Mesendoderm (in vitro differentiated cells): ENCODE data around the gene TRPM6.

Source experiments
- DNase-seq: peaks from one replicate; pipeline ENCODE4 v3.0.0; 2013
- H2AK5ac ChIP-seq: 2 replicates; pipeline ENCODE4 v1.6.1; 2013; ENCODE audit warnings: low read length, inconsistent platforms
- H2BK120ac ChIP-seq: 2 replicates; pipeline ENCODE4 v1.6.1; 2013; ENCODE audit warnings: low read depth, mild to moderate bottlenecking, low read length, moderate library complexity, mixed read lengths
- H2BK15ac ChIP-seq: replicated peaks from 2 replicates; pipeline ENCODE4 v1.6.1; 2013; ENCODE audit warnings: low read depth, mild to moderate bottlenecking, moderate library complexity
- H2BK5ac ChIP-seq: 2 replicates; pipeline ENCODE4 v1.6.1; 2013; ENCODE audit warnings: low read length, inconsistent platforms
- H3K18ac ChIP-seq: 2 replicates; pipeline ENCODE4 v1.6.1; 2013; ENCODE audit warnings: mild to moderate bottlenecking, low read length, mixed read lengths
- H3K23ac ChIP-seq: one replicate; pipeline ENCODE4 v1.6.1; 2013; ENCODE audit warnings: low read length
- H3K27ac ChIP-seq: 2 replicates; pipeline ENCODE4 v1.5.1; 2013; ENCODE audit warnings: low read depth, mild to moderate bottlenecking, inconsistent platforms, low read length, moderate library complexity
- H3K27me3 ChIP-seq: 2 replicates; pipeline ENCODE4 v1.6.1; 2013; ENCODE audit warnings: low read length, control low read depth, mild to moderate bottlenecking, inconsistent platforms; ENCODE audit not compliant: insufficient read depth, poor library complexity
- H3K36me3 ChIP-seq: 2 replicates; pipeline ENCODE4 v1.6.1; 2013; ENCODE audit warnings: low read length, inconsistent platforms; ENCODE audit not compliant: control insufficient read depth, insufficient read depth
- H3K4ac ChIP-seq: one replicate; pipeline ENCODE4 v1.6.1; 2013; ENCODE audit warnings: low read depth, mild to moderate bottlenecking, low read length, moderate library complexity
- H3K4me1 ChIP-seq: 2 replicates; pipeline ENCODE4 v1.6.1; 2013; ENCODE audit warnings: low read depth, low read length, inconsistent platforms; ENCODE audit not compliant: control insufficient read depth
- H3K4me2 ChIP-seq: 2 replicates; pipeline ENCODE4 v1.6.1; 2013; ENCODE audit warnings: low read length
- H3K4me3 ChIP-seq: 2 replicates; pipeline ENCODE4 v1.5.1; 2013; ENCODE audit warnings: mild to moderate bottlenecking, low read length
- H3K56ac ChIP-seq: one replicate; pipeline ENCODE4 v1.6.1; 2013; ENCODE audit warnings: low read length
- H3K79me1 ChIP-seq: 2 replicates; pipeline ENCODE4 v1.6.1; 2013; ENCODE audit warnings: low read length, inconsistent platforms
- H3K79me2 ChIP-seq: 2 replicates; pipeline ENCODE4 v1.6.1; 2013; ENCODE audit warnings: mild to moderate bottlenecking, low read length; ENCODE audit not compliant: control insufficient read depth, insufficient read depth
- H3K9ac ChIP-seq: 2 replicates; pipeline ENCODE4 v1.6.1; 2013; ENCODE audit warnings: low read length, inconsistent platforms
- H4K5ac ChIP-seq: one replicate; pipeline ENCODE4 v1.6.1; 2013; ENCODE audit warnings: low read length
- H4K8ac ChIP-seq: one replicate; pipeline ENCODE4 v1.6.1; 2013; ENCODE audit warnings: low read depth, mild to moderate bottlenecking, control low read depth, low read length, moderate library complexity
- WGBS: extraction: QIAGEN DNeasy Blood & Tissue Kit; methylation state at CpG from one replicate; pipeline ENCODE4 v1.1.7; 2013; ENCODE audit warnings: low lambda C conversion rate, missing lambda C conversion rate; ENCODE audit not compliant: insufficient coverage; ENCODE audit errors: extremely low coverage; 5-methylcytosine and 5-hydroxymethylcytosine counted together

Gene TRPM6

DNA sequence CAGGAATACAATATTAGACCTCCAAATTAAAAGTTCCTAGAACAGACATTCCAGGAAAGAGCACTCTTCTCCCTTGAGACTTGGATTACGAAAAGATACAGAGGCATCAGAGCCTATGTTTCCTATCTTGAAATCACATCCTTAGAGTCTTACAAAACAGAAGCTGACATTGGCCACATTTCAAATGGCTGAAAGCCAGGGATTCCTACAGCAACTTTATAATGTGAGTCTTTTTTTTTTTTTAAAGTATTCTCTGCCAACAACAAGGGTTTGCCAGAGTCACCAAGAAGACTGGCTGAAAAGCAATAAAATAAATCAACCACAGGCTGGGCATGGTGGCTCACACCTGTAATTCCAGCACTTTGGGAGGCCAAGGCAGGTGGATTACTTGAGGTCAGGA, 63.1 kb downstream of the TRPM6 start:
- no peak overlapping the region for H2BK120ac ChIP-seq
- H3K79me1 ChIP-seq, result no peaks in the 10 kb centered on the region
- H3K18ac ChIP-seq, result no peak overlapping the region
- no peaks in the 10 kb centered on the region for H3K4me1 ChIP-seq
- no peak overlapping the region for H3K23ac ChIP-seq
- H3K27me3 ChIP-seq, result no peaks in the 10 kb centered on the region
- H3K36me3 ChIP-seq, result no peaks in the 10 kb centered on the region
- no peak overlapping the region for H2BK5ac ChIP-seq
- H3K4me2 ChIP-seq, result no peak overlapping the region
- H3K4me3 ChIP-seq, result no peak overlapping the region
- DNase-seq, result no peak
- H4K8ac ChIP-seq, result no peak overlapping the region
- no peak overlapping the region for H3K56ac ChIP-seq
- H4K5ac ChIP-seq, result no peak overlapping the region
- H3K9ac ChIP-seq, result no peak overlapping the region
- H3K79me2 ChIP-seq, result no peaks in the 10 kb centered on the region
- WGBS, result no CpG with 5 or more reads among the region's 1 CpG
- H2BK15ac ChIP-seq, result no peak overlapping the region
- no peak overlapping the region for H3K4ac ChIP-seq
- no peak overlapping the region for H3K27ac ChIP-seq
- no peak overlapping the region for H2AK5ac ChIP-seq

DNA sequence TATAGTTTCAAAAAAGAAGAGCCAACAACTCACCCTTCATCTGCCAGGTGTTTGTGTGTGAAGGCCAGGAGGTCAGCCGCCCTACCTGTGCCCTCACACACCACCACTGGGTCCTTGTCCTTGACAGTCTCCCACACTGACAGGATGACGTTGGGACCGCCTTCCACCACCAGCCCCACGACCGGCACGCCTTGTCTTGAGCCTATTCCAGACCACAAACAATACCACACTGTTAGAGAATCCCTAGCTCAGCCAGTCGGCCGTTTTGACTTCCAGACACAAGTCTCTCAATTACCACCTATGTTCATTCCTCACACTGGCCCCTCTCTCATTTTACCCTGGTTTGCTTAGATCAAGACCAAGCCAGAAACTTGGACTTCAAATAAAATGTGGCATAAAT, 66.1 kb downstream of the TRPM6 start:
- H3K4me2 ChIP-seq, result no peak overlapping the region
- no peaks in the 10 kb centered on the region for H3K27me3 ChIP-seq
- no peaks in the 10 kb centered on the region for H3K36me3 ChIP-seq
- no peaks in the 10 kb centered on the region for H3K79me1 ChIP-seq
- no peak overlapping the region for H4K8ac ChIP-seq
- DNase-seq, result no peak
- no peak overlapping the region for H3K27ac ChIP-seq
- no peaks in the 10 kb centered on the region for H3K79me2 ChIP-seq
- H2BK120ac ChIP-seq, result no peak overlapping the region
- no CpG with 5 or more reads among the region's 8 CpGs for WGBS
- H4K5ac ChIP-seq, result no peak overlapping the region
- H3K9ac ChIP-seq, result no peak overlapping the region
- H3K23ac ChIP-seq, result no peak overlapping the region
- H3K4ac ChIP-seq, result no peak overlapping the region
- no peak overlapping the region for H2BK15ac ChIP-seq
- no peak overlapping the region for H2BK5ac ChIP-seq
- H3K56ac ChIP-seq, result no peak overlapping the region
- no peak overlapping the region for H2AK5ac ChIP-seq
- H3K4me3 ChIP-seq, result no peak overlapping the region
- H3K4me1 ChIP-seq, result no peaks in the 10 kb centered on the region
- H3K18ac ChIP-seq, result no peak overlapping the region

DNA sequence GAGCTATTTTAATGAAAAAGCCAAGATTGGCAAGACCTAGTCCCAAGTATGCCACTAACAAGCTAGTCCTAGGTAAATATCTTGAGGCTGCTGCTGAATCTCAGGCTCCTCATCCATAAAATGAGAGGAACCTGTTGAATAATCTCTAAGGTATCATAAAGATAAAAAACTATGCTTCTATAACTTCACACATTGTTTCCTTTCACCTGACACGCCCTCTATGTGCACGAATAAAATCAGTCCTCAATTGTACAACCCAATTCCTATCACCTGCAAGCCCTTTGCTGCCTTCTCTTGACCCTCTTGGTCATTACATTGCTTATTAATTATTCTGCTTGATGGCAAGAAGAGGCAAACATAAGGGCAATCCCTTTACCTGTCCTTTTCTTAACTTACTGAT, 69.9 kb downstream of the TRPM6 start:
- no peaks in the 10 kb centered on the region for H3K79me2 ChIP-seq

DNA sequence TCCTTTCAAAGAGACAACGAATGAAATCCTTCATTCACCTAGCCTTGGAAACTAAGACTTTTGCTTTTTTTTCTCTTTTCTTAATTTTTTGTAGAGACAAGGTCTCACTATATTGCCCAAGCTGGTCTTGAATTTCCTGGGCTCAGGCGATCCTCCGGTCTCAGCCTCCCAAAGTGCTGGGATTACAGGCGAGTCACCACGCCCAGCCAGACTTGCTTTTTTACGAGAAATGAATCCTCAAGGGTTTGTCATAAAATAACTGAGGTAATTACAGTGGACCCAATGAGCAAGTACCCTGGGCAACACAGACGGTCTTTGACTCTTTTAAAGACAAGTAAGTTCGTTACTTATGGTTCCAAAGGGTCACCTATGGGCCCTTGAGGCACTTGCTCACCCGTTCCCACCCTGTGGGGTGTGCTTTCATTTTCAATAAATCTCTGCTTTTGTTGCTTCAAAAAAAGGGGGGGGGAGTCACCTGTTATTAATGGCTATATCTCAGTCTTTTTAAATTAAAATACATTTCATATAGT, 70.4 kb downstream of the TRPM6 start:
- Histone ChIP-seq H2BK5ac (no peak overlapping the region), H3K9ac (no peak overlapping the region), H3K4me3 (no peak overlapping the region), H4K8ac (no peak overlapping the region), H2BK120ac (no peak overlapping the region), H3K4me1 (no peaks in the 10 kb centered on the region), H4K5ac (no peak overlapping the region), H3K79me1 (no peaks in the 10 kb centered on the region), H3K23ac (no peak overlapping the region), H2AK5ac (no peak overlapping the region), H3K27me3 (no peaks in the 10 kb centered on the region), H3K36me3 (no peaks in the 10 kb centered on the region), H3K4ac (no peak overlapping the region), H3K79me2 (no peaks in the 10 kb centered on the region), H2BK15ac (no peak overlapping the region), H3K56ac (no peak overlapping the region), H3K18ac (no peak overlapping the region), H3K4me2 (no peak overlapping the region), H3K27ac (no peak overlapping the region)
- no CpG with 5 or more reads among the region's 9 CpGs for WGBS
- DNase-seq, result no peak

More for the DNA sequence above, 69.9 kb downstream of the TRPM6 start:
- Histone ChIP-seq H2BK120ac (no peak overlapping the region), H3K36me3 (no peaks in the 10 kb centered on the region), H3K4me1 (no peaks in the 10 kb centered on the region), H3K18ac (no peak overlapping the region), H4K5ac (no peak overlapping the region), H2AK5ac (no peak overlapping the region), H2BK5ac (no peak overlapping the region), H3K27ac (no peak overlapping the region), H3K9ac (no peak overlapping the region), H3K4me2 (no peak overlapping the region), H3K4me3 (no peak overlapping the region), H3K27me3 (no peaks in the 10 kb centered on the region), H3K56ac (no peak overlapping the region), H4K8ac (no peak overlapping the region), H3K23ac (no peak overlapping the region), H3K4ac (no peak overlapping the region), H3K79me1 (no peaks in the 10 kb centered on the region), H2BK15ac (no peak overlapping the region)
- no peak for DNase-seq
- no CpG with 5 or more reads among the region's 2 CpGs for WGBS

DNA sequence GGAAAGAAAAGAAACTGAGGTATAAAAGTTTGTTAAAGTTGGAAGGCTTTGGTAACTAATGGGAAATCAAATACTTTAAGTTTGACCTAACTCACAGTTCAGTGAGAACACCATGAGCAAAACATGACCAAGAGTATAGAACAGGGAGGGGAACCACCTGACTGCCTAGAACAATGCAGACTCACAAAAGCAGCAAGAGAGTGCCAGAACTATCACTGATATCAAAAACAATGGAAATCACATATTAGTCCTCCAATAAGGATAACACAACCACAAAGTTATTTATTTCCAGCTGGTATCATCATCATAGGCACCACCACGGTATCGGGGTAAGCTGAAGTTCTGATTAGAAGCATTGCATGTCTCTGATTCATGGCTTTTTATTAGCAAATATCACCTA, 77.5 kb downstream of the TRPM6 start:
- WGBS, result no CpG with 5 or more reads among the region's 2 CpGs
- Histone ChIP-seq H3K4me2 (no peak overlapping the region), H3K18ac (no peak overlapping the region)

DNA sequence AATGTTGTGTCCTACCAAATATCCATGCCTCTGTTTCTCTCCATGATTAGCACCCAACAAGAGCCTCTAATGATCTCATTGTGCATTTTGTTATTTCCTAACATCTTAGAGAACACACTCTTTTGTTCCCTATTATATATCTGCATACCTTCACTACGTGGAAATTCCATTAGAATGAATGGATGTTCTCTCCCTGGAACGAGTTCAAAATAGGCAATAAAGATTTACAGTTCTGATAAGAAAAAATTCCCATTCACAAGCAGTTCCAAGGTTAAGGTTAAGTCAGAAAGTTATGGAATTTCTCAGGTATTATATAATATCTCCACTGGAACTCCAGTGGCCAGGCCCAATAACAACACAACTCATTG, 83.7 kb downstream of the TRPM6 start:
- Histone ChIP-seq H3K4me3 (no peak overlapping the region), H3K27ac (no peak overlapping the region), H2BK120ac (no peak overlapping the region), H3K27me3 (no peaks in the 10 kb centered on the region), H3K23ac (no peak overlapping the region), H3K4ac (no peak overlapping the region), H3K4me2 (no peak overlapping the region), H3K79me1 (no peaks in the 10 kb centered on the region), H3K4me1 (no peaks in the 10 kb centered on the region), H3K56ac (no peak overlapping the region), H3K9ac (no peak overlapping the region), H4K5ac (no peak overlapping the region), H3K36me3 (no peaks in the 10 kb centered on the region), H3K18ac (no peak overlapping the region), H2AK5ac (no peak overlapping the region), H3K79me2 (no peaks in the 10 kb centered on the region), H2BK5ac (no peak overlapping the region), H2BK15ac (no peak overlapping the region), H4K8ac (no peak overlapping the region)
- WGBS, result no CpG with 5 or more reads among the region's 2 CpGs
- no peak for DNase-seq

More for the DNA sequence above, 77.5 kb downstream of the TRPM6 start:
- DNase-seq, result no peak
- Histone ChIP-seq H3K36me3 (no peaks in the 10 kb centered on the region), H3K4ac (no peak overlapping the region), H4K8ac (no peak overlapping the region), H2BK5ac (no peak overlapping the region), H3K79me2 (no peaks in the 10 kb centered on the region), H3K27me3 (no peaks in the 10 kb centered on the region), H2AK5ac (no peak overlapping the region), H3K27ac (no peak overlapping the region), H3K79me1 (no peaks in the 10 kb centered on the region), H3K4me1 (no peaks in the 10 kb centered on the region), H3K9ac (no peak overlapping the region), H3K4me3 (no peak overlapping the region), H2BK15ac (no peak overlapping the region), H3K23ac (no peak overlapping the region), H4K5ac (no peak overlapping the region), H3K56ac (no peak overlapping the region), H2BK120ac (no peak overlapping the region)
